Measurements from ENCODE around the gene IARS2.

DNA sequence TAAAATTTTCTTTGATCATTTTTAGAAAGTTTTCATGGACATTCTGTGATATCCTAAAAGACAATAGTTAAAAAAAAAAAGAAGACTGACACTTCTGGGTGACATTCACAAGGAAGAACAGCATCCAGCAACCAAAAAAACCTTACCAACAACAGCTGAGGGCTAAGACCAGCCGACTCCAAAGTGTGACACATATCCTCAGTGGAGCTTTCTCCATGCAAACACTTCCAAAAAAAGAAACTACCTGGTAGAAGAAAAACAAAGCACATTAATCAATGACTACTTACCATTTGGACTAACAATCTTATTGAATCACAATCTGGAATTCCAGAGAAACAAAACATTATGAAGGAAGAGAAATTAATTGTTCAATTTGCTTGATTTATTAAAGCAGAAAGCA is 88.2 kb downstream of the IARS2 start:
- TF ChIP-seq POLR2A (IDR thresholded peaks at IDR 0.05) (no peak), EP300 (IDR thresholded peaks at IDR 0.05) (no peak)
- TF ChIP-seq, protein P1, sequence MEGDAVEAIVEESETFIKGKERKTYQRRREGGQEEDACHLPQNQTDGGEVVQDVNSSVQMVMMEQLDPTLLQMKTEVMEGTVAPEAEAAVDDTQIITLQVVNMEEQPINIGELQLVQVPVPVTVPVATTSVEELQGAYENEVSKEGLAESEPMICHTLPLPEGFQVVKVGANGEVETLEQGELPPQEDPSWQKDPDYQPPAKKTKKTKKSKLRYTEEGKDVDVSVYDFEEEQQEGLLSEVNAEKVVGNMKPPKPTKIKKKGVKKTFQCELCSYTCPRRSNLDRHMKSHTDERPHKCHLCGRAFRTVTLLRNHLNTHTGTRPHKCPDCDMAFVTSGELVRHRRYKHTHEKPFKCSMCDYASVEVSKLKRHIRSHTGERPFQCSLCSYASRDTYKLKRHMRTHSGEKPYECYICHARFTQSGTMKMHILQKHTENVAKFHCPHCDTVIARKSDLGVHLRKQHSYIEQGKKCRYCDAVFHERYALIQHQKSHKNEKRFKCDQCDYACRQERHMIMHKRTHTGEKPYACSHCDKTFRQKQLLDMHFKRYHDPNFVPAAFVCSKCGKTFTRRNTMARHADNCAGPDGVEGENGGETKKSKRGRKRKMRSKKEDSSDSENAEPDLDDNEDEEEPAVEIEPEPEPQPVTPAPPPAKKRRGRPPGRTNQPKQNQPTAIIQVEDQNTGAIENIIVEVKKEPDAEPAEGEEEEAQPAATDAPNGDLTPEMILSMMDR (IDR thresholded peaks at IDR 0.05), result no peak
